ENCODE results near the gene IL4I1.

IL4I1 gene

DNA sequence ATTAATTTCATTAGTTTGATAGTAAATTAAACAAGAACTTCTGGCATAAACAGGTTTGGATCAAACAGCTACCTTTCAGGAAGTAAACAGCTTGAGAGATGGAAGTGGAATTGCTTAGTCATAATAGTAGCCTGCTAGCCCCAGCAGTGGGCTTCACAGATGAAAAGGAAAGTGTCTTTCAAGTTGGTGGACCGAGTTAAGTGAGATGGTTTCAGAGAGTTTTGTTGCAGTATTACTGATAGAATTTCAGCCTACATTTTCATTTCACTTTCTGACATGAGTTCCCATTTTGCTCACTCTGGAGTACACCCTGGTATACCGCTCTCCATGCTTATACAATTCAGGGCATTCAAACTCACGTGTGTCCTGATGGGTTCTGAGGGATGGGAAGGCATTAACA is 47.7 kb downstream of the IL4I1 start:
- no peak for DNase-seq

DNA sequence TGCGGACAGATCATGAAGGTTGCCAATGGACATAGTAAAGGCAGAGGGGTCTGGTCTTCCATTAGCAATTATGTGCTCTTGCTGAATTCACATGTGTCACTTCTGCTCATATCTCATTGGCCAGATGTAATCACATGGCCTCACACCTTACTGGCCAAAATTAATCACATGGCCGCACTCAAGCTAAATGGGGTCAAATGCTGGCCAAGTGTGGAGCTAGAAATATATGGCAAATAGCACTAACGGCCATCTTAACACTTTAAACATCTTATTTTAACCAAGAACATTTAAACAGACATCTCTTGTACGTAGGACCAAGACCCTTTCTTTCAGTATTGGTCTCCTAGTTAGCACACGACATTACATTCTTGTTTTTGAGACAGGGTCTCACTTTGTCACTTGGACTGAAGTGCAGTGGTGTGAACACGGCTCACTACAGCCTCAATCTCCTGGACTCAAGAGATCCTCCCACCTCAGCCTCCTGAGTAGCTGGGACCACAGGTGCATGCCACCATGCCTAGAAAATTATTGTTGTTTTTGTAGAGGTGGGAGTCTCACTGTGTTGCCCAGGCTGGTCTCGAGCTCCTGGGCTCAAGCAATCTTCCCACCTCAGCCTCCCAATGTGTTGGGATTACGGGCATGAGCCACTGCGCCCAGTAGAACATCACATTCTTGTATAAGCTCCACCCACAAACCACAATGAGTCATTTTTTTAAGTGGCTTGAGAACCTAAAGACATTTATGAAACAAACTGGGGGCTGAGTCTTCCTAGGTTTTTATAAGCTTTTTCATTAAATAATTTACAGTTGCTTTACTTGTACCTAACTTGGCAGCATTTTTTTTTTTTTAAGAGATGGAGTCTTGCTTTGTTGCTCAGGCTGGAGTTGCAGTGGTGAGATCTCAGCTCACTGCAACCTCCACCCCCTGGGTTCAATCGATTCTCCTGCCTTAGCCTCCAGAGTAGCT is 48.7 kb downstream of the IL4I1 start:
- DNase-seq: no peak

DNA sequence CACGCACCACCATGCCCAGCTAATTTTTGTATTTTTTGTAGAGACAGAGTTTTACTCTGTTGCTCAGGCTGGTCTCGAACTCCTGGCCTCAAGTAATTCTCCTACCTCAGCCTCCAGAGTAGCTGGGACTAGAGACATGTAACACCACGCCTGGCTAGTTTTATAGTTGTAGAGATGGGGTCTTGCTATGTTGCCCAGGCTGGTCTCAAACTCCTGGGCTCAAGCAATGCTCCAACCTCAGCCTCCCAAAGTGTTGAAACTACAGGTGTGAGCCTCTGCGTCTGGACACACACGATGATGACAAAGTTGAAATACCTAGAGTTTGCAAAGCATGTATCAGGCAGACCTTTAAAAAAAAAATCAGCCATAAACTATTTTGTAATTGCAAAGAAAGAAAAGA is 50.3 kb downstream of the IL4I1 start:
- no peak for DNase-seq

DNA sequence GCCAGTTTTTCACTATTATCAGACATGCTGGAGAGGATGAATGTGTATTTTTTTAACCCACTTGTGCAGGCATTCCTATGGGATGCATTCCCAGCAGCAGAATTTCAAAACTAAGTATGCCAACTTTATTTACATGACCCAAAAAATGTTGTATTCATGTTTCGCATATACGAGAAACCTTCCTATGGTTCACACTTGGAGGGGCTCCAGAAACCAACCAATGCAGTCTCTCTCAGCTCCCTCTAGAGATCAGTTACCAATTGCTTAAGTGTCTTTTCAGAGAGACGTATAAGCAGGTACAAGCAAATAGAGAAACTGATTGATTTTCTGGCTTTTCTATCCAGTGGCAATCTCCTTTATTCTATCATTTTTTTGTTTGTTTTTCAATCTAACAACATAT is 51.3 kb downstream of the IL4I1 start:
- no peak for DNase-seq

DNA sequence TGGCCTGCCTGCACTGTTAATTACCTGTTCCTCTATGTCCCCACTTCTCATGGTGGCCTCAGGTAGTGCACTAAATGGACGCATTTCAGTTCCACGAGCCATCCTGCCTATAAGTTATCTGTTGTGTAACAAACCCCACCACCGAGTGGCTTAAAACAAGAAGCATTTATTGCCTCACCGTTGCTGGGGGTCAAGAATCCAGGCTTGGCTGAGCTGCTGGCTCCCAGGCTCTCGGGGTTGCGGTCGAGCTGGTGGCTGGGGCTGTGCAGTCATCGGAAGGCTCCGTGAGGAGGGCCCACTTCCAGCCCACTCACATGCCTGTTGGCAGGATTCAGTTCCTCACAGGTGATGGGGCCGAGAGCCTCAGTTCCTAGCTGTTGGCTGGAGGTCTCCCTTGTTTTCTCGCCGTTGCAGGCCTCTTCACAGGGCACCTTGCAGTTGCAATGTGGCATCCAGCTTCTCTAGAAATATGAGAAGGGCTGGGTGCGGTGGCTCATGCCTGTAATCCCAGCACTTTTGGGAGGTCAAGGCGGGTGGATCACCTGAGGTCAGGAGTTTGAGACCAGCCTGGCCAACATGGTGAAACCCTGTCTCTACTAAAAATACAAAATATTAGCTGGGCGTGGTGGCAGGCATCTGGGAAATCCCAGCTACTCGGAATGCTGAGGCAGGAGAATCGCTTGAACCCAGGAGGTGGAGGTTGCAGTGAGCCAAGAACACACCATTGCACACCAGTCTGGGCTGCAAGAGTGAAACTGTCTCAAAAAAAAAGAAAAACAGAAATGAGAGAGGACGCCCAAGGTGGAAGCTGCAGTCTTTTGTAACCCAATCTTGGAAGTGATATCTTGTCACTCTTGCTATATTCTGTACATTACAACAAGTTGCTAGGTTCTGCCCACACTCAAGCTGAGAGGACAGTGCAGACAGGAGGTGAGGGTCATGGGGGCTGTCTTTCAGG is 52.3 kb downstream of the IL4I1 start:
- DNase-seq: no peak

DNA sequence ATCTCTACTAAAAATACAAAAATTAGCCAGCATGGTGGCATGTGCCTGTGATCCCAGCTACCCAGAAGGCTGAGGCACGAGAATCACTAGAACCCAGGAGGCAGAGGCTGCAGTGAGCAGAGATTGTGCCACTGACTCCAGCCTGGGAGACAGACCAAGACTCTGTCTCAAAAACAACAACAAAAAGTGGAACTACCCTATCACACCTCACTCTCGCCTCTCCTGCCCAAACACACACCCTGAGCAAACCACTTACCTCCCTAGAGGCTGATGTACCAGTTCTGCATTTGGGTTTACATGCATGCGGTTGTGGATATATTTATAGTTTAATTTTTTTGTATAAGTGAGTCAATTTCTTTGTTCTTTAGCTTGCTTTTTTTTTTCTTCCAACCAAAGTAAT is 53.4 kb downstream of the IL4I1 start:
- DNase-seq: no peak

DNA sequence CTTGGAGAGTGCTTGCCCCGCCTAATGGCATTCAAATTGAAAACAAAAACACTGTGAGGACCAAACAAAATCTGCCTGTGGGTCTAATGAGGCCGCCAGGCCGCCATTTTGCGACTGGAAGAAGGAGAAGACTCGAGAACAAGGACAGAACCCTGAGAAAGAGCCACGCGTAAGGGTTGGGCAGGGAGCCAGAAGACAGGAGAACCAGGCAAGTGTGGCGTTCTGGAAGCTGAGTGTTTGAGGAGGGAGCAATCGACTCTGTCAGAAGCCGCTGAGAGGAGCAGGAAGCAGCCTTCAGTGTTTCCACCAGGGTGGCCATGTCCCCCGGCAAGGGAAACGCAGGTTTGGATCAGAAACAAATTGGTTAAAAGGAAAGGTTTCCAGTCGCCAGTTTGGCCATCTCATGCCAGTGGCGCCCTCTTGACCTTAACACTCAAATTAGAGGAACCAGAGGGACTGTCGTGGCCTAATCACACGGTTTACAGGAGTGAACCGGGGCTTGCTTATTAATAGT is 55.9 kb downstream of the IL4I1 start:
- no peak for DNase-seq

DNA sequence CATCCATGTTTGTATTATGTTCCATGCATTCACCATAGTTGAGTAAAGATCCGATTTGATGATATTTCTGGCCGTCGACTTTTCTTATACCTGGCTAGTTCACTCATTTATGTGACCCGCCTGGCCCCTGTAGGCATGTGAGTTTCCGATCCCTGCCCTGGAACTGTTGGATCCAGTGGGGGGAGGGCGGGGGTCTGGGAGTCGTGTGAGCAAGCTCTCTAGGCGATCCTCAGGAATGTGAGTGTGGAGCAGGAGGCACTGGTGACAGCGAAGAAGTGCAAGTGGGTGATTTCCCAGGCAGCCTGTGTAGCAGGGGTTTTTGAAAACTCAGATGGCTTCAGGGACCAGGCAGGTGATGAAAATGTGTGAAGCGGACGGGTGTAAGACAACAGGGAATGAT is 56.4 kb downstream of the IL4I1 start:
- no peak for DNase-seq

DNA sequence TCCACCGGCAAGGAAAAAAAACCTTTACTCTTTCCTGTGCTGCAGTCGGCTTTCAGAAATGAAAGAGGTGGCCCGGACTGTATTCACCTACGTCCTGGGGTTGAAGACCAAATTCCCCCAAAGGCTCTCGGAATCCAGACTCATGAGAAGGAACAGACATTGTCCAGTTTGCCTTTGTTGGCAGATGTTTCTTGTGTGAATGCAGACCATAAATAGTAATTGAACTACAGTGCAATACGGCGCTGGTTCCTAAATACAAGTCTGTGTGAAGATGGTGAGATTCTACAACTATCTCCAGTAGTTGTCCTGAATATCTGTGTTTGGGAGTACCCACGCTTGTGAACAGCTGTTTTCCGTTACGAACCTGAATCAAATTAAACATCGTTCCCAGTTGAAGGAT is 57.0 kb downstream of the IL4I1 start:
- no peak for DNase-seq
